ENCODE results near the gene SLC27A1. TPM values are rescaled to one million over a fixed set of nuclear protein-coding genes. Genes with fewer than 3 reads are reported as not detected.

Gene SLC27A1
- total and polyA plus RNA-seq, 9 of the 15 experiments (the other 6 are each of a cell fraction or from before 2014, with no cell fraction given): 0.06 to 3.0 (median 1.1) TPM

DNA sequence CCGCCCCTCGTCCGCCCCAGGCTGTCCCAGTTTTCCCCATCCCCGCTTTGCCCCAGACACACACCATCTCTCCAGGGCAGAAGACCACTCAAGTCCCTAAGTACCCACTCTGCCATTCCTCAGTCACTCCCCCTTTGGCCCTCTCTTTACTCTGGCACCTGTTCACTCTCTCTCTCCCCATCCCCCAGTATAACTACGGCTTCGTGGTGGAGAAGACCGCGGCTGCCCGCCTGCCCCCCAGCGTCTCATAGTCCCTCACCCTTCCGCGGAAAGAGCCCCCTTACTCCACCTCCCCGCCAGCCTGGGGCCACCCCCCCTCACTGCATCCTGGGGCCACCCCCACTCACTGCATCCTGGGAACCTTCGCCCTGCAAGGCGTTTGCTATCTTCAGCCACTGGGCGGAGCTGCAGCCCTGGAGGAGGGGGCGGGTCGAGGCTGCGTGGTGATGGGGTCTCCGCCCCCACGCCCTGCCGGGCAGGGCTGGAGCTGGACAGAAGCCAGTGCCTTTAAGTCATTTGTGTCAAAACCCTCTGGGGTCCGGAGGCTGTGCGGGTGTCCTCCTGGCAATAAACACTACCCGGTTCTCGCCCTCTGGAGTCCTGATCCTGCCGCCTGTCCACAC is 45.5 kb upstream of the SLC27A1 start (continued):
- TF ChIP-seq, protein P1, sequence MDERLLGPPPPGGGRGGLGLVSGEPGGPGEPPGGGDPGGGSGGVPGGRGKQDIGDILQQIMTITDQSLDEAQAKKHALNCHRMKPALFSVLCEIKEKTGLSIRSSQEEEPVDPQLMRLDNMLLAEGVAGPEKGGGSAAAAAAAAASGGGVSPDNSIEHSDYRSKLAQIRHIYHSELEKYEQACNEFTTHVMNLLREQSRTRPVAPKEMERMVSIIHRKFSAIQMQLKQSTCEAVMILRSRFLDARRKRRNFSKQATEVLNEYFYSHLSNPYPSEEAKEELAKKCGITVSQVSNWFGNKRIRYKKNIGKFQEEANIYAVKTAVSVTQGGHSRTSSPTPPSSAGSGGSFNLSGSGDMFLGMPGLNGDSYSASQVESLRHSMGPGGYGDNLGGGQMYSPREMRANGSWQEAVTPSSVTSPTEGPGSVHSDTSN (CRISPR knock-in tag; IDR thresholded peaks at IDR 0.05; ENCODE audit: low read depth): no peak
- TF ChIP-seq, protein P1 (tag; conservative IDR thresholded peaks at IDR 0.05; ENCODE audit: low read depth): no peak
- no peak for TF ChIP-seq BRD4 (IDR thresholded peaks at IDR 0.05)
- TF ChIP-seq ZNF57 (CRISPR knock-in tag; IDR thresholded peaks at IDR 0.05): no peak
- no peak for TF ChIP-seq SMARCE1 (IDR thresholded peaks at IDR 0.05)
- TF ChIP-seq MXI1 (IDR thresholded peaks at IDR 0.05; ENCODE audit: low read depth, low read length): no peak
- peak; percentile 75 for TF ChIP-seq RB1 (IDR thresholded peaks at IDR 0.05; ENCODE audit: low read depth)
- no peak for TF ChIP-seq EWSR1 (IDR thresholded peaks at IDR 0.05; ENCODE audit: borderline replicate concordance, low read depth, partially characterized antibody)
- no peak for TF ChIP-seq PML (IDR thresholded peaks at IDR 0.05; ENCODE audit: low read length)
- no peak for TF ChIP-seq HLTF (IDR thresholded peaks at IDR 0.05)
- TF ChIP-seq, protein P2, sequence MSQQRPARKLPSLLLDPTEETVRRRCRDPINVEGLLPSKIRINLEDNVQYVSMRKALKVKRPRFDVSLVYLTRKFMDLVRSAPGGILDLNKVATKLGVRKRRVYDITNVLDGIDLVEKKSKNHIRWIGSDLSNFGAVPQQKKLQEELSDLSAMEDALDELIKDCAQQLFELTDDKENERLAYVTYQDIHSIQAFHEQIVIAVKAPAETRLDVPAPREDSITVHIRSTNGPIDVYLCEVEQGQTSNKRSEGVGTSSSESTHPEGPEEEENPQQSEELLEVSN (IDR thresholded peaks at IDR 0.05; ENCODE audit: borderline replicate concordance in 1 of 2, extremely low read depth in 1 of 2, insufficient read depth in 1 of 2, insufficient read length in 1 of 2, low read depth in 1 of 2, low read length in 1 of 2, poor library complexity in 1 of 2, severe bottlenecking in 1 of 2): no peak
- TF ChIP-seq ZNF699 (CRISPR knock-in tag; IDR thresholded peaks at IDR 0.05; ENCODE audit: insufficient replicate concordance): no peak
- no peak for TF ChIP-seq ZNF143 (CRISPR knock-in tag; IDR thresholded peaks at IDR 0.05)
- TF ChIP-seq, protein P3, sequence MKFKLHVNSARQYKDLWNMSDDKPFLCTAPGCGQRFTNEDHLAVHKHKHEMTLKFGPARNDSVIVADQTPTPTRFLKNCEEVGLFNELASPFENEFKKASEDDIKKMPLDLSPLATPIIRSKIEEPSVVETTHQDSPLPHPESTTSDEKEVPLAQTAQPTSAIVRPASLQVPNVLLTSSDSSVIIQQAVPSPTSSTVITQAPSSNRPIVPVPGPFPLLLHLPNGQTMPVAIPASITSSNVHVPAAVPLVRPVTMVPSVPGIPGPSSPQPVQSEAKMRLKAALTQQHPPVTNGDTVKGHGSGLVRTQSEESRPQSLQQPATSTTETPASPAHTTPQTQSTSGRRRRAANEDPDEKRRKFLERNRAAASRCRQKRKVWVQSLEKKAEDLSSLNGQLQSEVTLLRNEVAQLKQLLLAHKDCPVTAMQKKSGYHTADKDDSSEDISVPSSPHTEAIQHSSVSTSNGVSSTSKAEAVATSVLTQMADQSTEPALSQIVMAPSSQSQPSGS (CRISPR knock-in tag; IDR thresholded peaks at IDR 0.05): no peak
- TF ChIP-seq NEUROD1 (IDR thresholded peaks at IDR 0.05; ENCODE audit: borderline replicate concordance, low read depth, low read length, partially characterized antibody): peak; percentile 46
- TF ChIP-seq, protein P4, sequence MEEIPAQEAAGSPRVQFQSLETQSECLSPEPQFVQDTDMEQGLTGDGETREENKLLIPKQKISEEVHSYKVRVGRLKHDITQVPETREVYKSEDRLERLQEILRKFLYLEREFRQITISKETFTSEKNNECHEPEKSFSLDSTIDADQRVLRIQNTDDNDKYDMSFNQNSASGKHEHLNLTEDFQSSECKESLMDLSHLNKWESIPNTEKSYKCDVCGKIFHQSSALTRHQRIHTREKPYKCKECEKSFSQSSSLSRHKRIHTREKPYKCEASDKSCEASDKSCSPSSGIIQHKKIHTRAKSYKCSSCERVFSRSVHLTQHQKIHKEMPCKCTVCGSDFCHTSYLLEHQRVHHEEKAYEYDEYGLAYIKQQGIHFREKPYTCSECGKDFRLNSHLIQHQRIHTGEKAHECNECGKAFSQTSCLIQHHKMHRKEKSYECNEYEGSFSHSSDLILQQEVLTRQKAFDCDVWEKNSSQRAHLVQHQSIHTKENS (CRISPR knock-in tag; IDR thresholded peaks at IDR 0.05): no peak
- no peak for TF ChIP-seq ASH1L (IDR thresholded peaks at IDR 0.05; ENCODE audit: borderline replicate concordance, low read depth, partially characterized antibody)
- TF ChIP-seq TEAD1 (CRISPR knock-in tag; IDR thresholded peaks at IDR 0.05): no peak
- 0 out of 2 replicates have a peak, but pooled peaks have one; percentile 14 for TF ChIP-seq SMAD4 (CRISPR knock-in tag; conservative IDR thresholded peaks at IDR 0.05)
- no peak for TF ChIP-seq HNRNPL (IDR thresholded peaks at IDR 0.05; ENCODE audit: low read depth, low read length)
- TF ChIP-seq ZNF766 (CRISPR knock-in tag; conservative IDR thresholded peaks at IDR 0.05): no peak
- TF ChIP-seq EP300 (IDR thresholded peaks at IDR 0.05; ENCODE audit: low read length): no peak
- no peak for TF ChIP-seq DDX20 (tag; IDR thresholded peaks at IDR 0.05; ENCODE audit: low read depth)
